ENCODE results near the gene NLN. TPM values are rescaled to one million over a fixed set of nuclear protein-coding genes. Genes with fewer than 3 reads are reported as not detected.

NLN gene
- total and polyA plus RNA-seq, 4 donors = 13.4 to 26.4 (median 19.1) TPM

DNA sequence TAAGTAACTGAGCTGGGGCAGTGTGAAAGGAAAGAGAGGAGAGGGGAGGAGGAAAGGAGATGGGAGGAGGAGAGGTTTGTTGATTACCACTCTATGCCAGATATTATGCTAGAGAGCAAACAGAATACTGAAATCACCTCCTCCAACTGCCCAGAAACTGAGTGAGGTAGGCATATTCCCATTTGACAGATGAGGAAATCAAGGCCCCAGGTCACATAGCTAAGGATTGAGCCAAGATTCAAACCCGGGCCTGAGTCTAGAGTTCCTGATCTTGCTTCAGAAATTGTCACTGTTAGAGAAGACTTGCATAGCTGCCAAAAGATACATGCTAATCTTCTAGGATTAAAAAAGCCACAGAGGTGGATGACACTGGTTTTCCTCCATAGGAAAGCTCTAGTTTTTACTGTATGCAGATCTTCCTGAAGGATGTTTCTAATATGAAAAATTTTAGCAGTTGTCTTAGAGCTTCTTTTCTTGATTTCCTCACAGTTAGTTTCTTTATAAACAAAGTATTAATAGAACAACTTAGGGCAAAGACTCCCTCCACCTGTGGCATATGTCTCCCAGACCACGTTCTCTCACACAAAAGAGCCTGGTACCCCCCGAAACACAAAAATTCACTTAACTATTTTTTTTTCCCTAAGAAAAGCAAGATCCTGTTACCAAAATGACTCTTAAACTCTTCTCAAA lies 97.4 kb downstream of the NLN start:
- Histone ChIP-seq H3K36me3 (ENCODE audit: control insufficient read depth in 4 of 4, insufficient read depth in 3 of 4, low read depth in 1 of 4, low read length in 3 of 4) (peaks cover 2 to 6% (median 2%) of the 10 kb centered on the region in 4 donors), H3K27me3 (ENCODE audit: control insufficient read depth in 4 of 4, insufficient read depth in 4 of 4, low read length in 3 of 4) (no peaks in the 10 kb centered on the region), H3K9ac (ENCODE audit: low read depth in 1 of 2, low read length in 2 of 2) (no peak overlapping the region), H3K4me3 (ENCODE audit: low read depth in 1 of 3, low read length in 3 of 3) (no peak overlapping the region), H3K27ac (ENCODE audit: low read depth in 1 of 2, low read length in 2 of 2) (no peak overlapping the region), H3K4me1 (ENCODE audit: control insufficient read depth in 4 of 4, insufficient read depth in 4 of 4, low read length in 3 of 4) (no peaks in the 10 kb centered on the region), H3K9me3 (ENCODE audit: control insufficient read depth in 4 of 4, low read length in 3 of 4) (no peaks in the 10 kb centered on the region)
- TF ChIP-seq RXRA (IDR thresholded peaks at IDR 0.05) = no peak
- no peak for TF ChIP-seq RAD21 (IDR thresholded peaks at IDR 0.05)
- TF ChIP-seq, protein P1, sequence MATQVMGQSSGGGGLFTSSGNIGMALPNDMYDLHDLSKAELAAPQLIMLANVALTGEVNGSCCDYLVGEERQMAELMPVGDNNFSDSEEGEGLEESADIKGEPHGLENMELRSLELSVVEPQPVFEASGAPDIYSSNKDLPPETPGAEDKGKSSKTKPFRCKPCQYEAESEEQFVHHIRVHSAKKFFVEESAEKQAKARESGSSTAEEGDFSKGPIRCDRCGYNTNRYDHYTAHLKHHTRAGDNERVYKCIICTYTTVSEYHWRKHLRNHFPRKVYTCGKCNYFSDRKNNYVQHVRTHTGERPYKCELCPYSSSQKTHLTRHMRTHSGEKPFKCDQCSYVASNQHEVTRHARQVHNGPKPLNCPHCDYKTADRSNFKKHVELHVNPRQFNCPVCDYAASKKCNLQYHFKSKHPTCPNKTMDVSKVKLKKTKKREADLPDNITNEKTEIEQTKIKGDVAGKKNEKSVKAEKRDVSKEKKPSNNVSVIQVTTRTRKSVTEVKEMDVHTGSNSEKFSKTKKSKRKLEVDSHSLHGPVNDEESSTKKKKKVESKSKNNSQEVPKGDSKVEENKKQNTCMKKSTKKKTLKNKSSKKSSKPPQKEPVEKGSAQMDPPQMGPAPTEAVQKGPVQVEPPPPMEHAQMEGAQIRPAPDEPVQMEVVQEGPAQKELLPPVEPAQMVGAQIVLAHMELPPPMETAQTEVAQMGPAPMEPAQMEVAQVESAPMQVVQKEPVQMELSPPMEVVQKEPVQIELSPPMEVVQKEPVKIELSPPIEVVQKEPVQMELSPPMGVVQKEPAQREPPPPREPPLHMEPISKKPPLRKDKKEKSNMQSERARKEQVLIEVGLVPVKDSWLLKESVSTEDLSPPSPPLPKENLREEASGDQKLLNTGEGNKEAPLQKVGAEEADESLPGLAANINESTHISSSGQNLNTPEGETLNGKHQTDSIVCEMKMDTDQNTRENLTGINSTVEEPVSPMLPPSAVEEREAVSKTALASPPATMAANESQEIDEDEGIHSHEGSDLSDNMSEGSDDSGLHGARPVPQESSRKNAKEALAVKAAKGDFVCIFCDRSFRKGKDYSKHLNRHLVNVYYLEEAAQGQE (IDR thresholded peaks at IDR 0.05) = no peak
- TF ChIP-seq, protein P2, sequence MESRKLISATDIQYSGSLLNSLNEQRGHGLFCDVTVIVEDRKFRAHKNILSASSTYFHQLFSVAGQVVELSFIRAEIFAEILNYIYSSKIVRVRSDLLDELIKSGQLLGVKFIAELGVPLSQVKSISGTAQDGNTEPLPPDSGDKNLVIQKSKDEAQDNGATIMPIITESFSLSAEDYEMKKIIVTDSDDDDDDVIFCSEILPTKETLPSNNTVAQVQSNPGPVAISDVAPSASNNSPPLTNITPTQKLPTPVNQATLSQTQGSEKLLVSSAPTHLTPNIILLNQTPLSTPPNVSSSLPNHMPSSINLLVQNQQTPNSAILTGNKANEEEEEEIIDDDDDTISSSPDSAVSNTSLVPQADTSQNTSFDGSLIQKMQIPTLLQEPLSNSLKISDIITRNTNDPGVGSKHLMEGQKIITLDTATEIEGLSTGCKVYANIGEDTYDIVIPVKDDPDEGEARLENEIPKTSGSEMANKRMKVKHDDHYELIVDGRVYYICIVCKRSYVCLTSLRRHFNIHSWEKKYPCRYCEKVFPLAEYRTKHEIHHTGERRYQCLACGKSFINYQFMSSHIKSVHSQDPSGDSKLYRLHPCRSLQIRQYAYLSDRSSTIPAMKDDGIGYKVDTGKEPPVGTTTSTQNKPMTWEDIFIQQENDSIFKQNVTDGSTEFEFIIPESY (IDR thresholded peaks at IDR 0.05) = no peak
- TF ChIP-seq, protein P3, sequence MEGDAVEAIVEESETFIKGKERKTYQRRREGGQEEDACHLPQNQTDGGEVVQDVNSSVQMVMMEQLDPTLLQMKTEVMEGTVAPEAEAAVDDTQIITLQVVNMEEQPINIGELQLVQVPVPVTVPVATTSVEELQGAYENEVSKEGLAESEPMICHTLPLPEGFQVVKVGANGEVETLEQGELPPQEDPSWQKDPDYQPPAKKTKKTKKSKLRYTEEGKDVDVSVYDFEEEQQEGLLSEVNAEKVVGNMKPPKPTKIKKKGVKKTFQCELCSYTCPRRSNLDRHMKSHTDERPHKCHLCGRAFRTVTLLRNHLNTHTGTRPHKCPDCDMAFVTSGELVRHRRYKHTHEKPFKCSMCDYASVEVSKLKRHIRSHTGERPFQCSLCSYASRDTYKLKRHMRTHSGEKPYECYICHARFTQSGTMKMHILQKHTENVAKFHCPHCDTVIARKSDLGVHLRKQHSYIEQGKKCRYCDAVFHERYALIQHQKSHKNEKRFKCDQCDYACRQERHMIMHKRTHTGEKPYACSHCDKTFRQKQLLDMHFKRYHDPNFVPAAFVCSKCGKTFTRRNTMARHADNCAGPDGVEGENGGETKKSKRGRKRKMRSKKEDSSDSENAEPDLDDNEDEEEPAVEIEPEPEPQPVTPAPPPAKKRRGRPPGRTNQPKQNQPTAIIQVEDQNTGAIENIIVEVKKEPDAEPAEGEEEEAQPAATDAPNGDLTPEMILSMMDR (IDR thresholded peaks at IDR 0.05; ENCODE audit: low read depth, low read length, missing input control) = no peak
- WGBS = 60% methylated on average over 3 of the region's 3 CpGs
- DNase-seq (ENCODE audit: low spot score) = no peak

DNA sequence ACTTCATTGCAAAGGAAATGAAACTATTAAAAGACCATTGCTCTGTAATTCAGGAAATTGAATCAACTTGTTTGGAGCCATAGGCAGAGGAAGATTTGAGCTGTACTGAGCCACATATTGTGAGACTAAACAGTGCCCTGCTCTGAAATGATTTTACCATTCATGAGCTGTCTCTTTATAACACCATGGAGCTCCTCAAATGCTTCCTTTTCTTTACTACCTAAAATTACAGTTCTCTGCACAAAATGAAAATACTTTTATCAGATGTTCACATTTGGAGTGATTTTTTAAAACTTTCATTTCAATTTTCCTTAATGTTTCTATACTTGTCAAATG lies 97.9 kb downstream of the NLN start:
- no peak overlapping the region for H3K9ac ChIP-seq (ENCODE audit: low read depth in 1 of 2, low read length in 2 of 2)
- no peak overlapping the region for H3K4me3 ChIP-seq (ENCODE audit: low read depth in 1 of 3, low read length in 3 of 3)
- H3K36me3 ChIP-seq (ENCODE audit: control insufficient read depth in 4 of 4, insufficient read depth in 3 of 4, low read depth in 1 of 4, low read length in 3 of 4) = peaks cover 2 to 6% (median 2%) of the 10 kb centered on the region in 4 donors
- no peak overlapping the region for H3K27ac ChIP-seq (ENCODE audit: low read depth in 1 of 2, low read length in 2 of 2)
- no peaks in the 10 kb centered on the region for H3K4me1 ChIP-seq (ENCODE audit: control insufficient read depth in 4 of 4, insufficient read depth in 4 of 4, low read length in 3 of 4)
- no peaks in the 10 kb centered on the region for H3K27me3 ChIP-seq (ENCODE audit: control insufficient read depth in 4 of 4, insufficient read depth in 4 of 4, low read length in 3 of 4)
- no peak for TF ChIP-seq HNF4A (conservative IDR thresholded peaks at IDR 0.05)
- no peak for DNase-seq (ENCODE audit: low spot score)
- no peaks in the 10 kb centered on the region for H3K9me3 ChIP-seq (ENCODE audit: control insufficient read depth in 4 of 4, low read length in 3 of 4)

DNA sequence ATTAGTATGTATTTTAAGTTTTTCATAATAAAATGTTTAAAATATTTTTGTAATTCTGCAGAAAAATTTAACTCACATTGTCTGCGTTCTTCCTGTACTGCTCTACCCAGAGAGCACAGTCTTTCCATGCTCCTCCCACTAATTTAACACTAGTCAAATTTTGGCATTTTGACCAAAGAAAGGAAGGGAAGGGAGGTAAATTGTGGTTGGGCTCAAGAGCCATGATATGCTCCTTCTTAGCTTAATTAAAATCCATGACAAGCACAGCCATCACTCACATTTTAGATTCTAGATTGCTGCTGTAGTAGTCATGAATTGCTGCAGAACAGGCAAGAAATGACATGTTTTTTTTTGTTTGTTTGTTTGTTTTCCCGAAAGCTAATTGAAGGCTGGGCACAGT lies 98.4 kb downstream of the NLN start:
- no peak overlapping the region for H3K4me3 ChIP-seq (ENCODE audit: low read depth in 1 of 3, low read length in 3 of 3)
- TF ChIP-seq YY1 (IDR thresholded peaks at IDR 0.05) = no peak
- H3K36me3 ChIP-seq (ENCODE audit: control insufficient read depth in 4 of 4, insufficient read depth in 3 of 4, low read depth in 1 of 4, low read length in 3 of 4) = peaks cover 2 to 6% (median 2%) of the 10 kb centered on the region in 4 donors
- H3K27ac ChIP-seq (ENCODE audit: low read depth in 1 of 2, low read length in 2 of 2) = no peak overlapping the region
- H3K9ac ChIP-seq (ENCODE audit: low read depth in 1 of 2, low read length in 2 of 2) = no peak overlapping the region
- 96% methylated on average over 2 of the region's 2 CpGs for WGBS
- no peaks in the 10 kb centered on the region for H3K9me3 ChIP-seq (ENCODE audit: control insufficient read depth in 4 of 4, low read length in 3 of 4)
- H3K4me1 ChIP-seq (ENCODE audit: control insufficient read depth in 4 of 4, insufficient read depth in 4 of 4, low read length in 3 of 4) = no peaks in the 10 kb centered on the region
- no peak for DNase-seq (ENCODE audit: low spot score)
- H3K27me3 ChIP-seq (ENCODE audit: control insufficient read depth in 4 of 4, insufficient read depth in 4 of 4, low read length in 3 of 4) = no peaks in the 10 kb centered on the region

Data from liver (tissue), 9 donors.